Measurements from ENCODE around the gene CDH4.

CDH4 gene

DNA sequence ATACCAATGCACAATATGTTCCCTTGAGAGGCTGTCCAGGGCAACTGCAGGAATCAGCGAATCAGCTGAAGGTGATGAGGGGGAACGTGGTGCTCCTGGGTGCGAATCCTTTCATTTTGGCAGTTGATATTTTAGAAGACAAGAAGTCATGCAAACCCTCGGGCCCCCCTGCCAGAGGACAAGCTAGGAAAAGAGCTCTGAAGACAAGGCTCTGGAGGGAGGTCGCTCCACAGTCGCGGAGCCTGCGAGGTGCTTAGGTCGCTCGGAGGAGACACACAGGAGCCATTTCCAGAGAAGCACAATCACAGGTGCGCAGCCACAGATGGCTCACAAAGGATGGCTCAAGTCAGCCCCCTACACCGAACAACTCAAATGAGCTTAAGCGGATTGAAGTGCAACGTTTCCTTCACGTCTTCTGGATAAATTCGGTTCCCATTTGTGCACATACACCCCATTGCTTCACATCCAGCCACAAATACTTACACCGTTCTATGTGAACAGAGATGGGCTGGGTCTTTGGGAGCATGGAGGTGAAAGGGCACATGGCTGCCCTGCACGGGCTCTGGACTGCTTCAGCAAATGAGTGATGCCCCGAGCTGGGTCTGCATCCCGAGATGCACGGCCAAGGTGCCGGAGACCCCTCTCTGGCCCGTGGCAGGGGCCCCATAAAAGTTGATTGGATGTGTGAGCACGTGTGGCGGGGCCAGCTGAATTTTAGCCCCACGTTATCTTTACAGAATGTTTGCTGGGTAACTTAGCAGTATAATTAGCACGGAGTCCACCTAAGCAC is 527.3 kb downstream of the CDH4 start:
- DNase-seq = no peak

- DNase-seq = no peak
These were observed 528.0 kb downstream of the CDH4 start for GRCh38 chr20:61780066-61780465.

DNA sequence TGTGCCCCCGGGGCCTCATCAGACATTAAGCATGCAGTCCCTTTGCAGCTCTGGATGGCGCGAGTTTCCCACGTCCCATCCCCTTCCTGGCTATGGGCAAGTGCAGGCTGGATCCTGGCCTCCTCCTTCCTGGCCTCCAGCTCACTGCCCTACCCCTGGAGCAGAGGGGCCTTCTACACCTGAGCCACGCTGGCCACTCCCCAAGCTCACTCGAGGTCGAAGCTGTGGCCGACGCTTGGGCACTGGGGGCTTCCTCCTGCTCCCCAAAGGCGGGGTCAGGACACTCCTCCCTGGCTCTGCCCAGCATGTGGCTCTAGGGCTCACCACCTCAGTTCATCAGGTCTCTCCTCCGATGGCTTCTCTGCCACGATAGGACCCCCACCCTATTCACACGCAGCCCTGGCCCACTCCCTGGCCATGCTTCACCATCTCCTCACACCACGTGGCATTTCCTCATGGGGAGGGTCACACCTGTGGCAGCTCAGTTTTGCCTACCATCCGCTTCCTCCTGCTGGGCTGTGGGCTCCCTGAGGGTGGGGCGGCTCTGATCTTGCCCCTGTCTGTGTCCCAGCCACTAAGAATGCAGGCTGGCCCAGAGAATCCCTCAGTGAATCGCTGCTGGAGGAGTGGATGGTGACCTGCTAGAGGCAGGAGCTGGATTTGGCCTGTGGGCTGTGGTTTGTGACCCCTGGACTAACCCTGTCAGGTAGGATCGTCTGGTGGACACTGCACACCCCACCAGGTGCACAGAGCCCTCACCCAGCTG is 532.9 kb downstream of the CDH4 start:
- no peak for DNase-seq

GRCh38 chr20:61785567-61785816 is 533.4 kb downstream of the CDH4 start:
- DNase-seq = no peak

- no peak for DNase-seq
These were observed 534.2 kb downstream of the CDH4 start for GRCh38 chr20:61786230-61786629.

DNA sequence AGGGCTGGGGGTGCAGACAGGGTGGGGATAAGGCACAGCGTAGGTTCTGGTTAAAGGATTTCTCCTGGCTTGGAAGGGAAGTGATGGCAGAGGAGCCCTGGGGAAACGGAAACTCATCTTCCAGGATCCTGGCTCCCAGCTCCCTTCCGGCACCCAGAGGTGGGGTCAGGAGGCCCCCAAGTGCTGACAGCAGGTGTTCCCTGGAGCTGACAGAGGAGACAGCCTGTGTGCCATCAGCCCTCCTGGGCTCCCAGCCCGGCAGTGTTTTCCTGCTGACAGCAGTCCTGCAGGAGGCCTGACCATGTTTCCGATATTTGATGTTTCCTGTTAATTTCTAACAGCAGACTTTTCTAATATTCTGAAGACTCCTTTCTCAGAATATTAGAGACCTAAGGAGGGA is 536.3 kb downstream of the CDH4 start:
- DNase-seq = no peak

DNA sequence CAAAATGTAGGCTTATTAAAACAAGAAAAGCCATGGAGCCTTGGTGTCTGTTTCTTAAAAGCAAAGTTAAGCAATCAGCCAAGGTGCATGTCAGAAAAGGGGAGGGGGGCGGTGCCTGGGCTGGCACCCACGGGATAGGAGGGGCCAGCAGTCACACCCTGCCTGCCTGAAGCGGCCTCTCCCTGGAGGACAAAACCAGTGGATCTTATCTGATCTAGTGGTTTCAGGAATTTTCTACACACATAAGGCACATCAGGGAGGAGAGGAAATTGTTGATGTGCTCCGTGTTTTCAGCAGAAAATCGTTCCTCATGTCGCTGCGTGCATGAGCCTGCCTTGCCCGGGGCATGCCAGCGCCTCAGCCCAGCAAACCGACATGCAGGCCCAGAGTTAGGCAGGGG is 537.3 kb downstream of the CDH4 start:
- no peak for DNase-seq

GRCh38 chr20:61790116-61790827 is 538.2 kb downstream of the CDH4 start:
- DNase-seq = no peak

DNA sequence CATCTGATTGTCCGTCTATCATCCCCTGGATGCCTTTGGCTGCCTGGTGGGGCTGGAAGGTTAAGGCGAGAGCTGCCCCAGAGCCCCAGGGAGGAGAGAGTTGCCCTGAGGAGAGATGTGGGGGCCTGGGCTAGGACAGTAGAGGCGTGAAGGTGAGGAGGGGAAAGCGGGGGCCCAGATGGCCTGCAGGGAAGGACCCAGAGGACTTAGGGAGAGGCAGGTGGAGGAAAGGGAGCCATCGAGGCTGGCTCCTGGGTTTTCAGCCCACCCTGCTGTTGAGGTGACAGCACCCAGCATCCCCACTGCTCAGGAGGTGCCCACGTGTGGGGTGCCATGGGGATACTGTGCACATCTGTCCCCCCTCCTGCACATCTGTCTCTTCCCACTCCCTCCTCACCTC is 539.9 kb downstream of the CDH4 start:
- DNase-seq = no peak

DNA sequence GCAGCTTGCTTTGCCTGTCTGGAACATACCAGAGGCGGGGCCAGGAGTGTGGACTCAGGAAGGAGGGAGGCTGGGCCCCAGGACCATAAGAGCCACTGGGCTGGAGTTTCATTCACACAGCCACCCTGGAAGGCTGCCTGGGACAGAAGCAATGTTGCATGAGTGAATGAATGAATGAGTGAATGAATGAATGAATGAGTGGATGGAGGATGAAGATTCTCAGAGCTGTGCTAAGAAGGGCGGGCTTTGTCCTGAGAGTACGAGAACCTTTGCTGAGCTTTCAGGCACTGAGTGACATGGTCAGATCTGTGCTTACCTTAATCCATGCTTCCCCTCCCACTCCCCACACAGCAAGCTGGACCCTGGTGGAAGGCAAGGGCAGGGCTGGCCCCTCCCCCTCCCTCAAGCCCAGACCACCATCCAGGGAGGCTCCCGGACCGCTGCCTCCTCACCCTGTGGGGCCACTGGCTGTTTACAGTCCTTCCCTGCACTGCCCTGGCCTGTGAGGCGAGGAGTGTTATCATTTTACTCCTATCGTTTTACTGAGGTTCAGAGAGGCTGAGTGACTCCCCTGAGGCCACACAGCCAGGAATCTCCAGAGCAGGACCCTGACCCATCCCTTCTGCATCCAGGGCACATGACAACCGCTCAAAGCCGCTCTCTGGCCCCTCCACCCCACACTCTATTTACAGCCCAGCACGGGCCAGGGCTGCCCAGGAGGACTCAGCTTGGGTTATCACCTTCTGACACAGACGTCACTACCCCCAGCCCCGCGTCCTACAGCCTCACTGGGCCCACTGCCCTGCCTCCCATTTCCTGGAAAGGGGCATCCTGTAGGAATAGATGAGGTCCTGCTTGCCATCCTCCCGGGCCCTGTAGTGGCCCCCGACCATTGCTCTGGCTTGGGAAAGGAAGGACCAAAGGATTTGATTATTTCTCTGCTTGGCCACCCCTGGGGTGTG is 543.9 kb downstream of the CDH4 start:
- no peak for DNase-seq

GRCh38 chr20:61796738-61797137 is 544.7 kb downstream of the CDH4 start:
- DNase-seq = no peak

DNA sequence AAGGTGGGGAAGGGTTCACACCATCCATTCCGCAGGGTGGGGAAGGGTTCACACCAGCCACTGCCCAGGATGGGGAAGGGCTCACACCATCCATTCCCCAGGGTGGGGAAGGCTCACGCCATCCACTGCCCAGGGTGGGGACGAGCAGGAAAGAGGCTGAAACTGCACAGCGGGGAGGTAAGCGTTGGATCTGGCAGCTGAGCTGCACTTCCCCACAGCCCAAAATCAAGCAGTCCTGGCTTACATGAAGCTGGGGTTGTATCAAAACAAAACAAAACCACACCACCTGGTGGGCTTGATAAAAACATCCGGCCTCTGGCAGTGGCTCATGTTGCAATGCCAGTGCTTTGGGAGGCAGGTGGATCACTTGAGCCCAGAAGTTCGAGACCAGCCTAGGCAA is 545.1 kb downstream of the CDH4 start:
- no peak for DNase-seq

DNA sequence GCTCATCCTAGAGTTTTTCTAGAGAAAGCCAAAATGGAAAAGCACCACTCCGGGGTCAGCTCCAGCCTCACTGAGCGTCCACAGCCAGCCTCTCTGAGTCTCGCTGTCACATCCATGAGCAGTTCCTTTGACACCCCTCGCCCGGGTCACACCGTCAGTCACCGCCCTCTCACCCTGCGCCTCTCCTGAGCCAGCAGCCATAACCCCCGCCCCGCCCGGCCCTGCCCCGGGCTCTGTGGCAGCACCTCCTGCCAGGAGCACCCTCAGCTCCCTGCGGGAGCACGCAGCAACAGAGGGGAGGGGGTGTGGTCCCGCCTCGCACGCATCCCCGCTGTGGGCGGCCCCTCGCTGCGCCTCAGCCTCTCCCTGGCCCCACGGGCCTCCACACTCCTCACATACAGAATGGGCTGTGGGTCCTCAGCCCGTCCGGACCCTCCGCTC is 545.9 kb downstream of the CDH4 start:
- no peak for DNase-seq

DNA sequence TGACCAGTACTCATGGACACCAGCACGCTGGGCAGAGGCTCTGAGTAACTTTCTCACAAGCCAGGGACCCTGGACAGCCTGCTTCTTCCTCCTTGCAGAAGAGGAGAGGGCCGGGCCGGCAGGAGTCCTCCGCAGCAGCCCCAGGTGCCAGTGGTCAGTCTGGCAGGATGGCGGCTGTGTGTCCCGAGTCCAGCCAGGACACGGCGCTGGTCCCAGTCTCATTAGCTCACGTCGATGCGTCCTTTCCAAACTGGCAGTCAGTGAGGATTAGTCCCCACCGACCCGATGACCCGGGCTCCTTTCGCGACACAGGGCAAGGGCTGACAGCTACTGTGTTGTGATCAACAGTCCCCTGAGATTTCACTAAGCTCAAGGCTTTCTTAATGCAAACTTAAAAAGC is 546.6 kb downstream of the CDH4 start:
- no peak for DNase-seq

DNA sequence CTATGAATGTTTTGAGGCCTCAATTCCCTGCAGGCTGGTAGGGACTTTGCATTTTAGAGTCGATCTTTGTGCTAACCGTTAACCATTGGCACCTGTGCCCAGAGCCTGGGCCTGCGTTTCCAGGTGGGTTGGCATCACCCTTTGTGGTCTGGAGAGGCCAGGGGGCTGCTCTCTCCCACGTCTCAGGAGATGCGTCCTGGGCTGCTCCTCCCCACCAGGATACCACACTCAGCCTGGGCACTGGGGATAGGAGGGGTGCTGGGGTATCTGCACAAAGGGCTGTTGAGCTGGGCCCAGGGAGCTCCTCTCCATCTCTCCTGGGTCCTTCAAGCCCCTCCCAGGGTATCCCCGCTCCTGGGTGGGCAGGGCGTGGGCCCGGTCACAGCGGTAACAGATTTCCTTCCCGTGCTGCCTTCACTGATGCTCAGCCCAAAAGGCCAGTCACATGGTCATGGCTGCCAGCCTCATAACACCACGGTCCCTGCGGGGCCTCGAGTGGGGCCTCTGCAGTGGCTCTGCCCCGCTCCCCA is 547.4 kb downstream of the CDH4 start:
- no peak for DNase-seq

DNA sequence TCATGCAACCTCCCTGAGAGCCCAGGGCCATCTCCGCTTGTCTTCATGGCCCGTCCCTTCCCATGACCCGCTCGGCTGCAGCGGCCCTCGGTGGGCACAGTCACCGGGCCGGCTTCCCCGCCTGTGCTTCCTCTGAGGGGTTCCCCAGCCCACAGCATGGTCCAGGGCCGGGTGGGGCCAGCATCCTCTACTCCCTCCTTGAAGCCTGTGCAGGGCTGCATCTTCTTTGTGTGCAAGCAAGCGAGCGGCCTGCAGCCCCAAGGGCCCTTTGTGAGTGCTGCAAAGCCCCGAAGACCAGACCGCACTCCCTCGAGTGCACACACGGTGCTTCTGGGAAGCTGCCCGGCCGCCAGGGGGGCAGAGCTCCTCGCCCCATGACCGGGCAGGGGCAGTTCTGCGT is 547.9 kb downstream of the CDH4 start:
- no peak for DNase-seq

GRCh38 chr20:61800359-61801064 is 548.5 kb downstream of the CDH4 start:
- DNase-seq = no peak

GRCh38 chr20:61801065-61801360 is 549.0 kb downstream of the CDH4 start:
- DNase-seq = no peak

- no peak for DNase-seq
These were observed 549.4 kb downstream of the CDH4 start for GRCh38 chr20:61801428-61801827.

DNA sequence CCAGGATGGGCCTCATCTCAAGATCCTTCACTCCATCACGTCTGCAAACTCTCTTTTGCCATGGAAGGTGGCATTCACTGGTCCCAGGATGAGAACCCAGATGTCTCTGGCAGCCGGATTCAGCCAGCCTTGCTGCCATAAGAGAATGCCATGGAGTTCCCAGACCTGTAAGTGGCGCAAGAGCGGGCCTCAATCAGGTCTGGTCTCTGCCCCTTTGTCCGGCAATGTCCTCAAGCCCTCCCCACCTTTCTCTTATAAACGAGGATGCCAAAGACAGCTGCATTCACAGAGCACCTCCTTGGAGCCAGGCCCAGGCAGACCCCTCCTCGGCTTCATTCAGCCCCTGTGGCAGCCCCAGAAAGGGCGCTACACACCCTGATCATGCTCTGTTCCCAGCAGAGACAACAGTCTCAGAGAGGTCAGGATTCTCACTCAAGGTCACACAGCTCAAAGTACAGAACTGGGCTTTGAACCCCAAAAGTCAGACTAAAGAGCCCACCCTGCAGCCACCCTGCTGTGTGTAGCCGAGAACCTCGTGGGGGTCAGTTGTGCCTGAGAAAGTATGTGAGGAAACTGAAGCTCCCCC is 549.9 kb downstream of the CDH4 start:
- no peak for DNase-seq

DNA sequence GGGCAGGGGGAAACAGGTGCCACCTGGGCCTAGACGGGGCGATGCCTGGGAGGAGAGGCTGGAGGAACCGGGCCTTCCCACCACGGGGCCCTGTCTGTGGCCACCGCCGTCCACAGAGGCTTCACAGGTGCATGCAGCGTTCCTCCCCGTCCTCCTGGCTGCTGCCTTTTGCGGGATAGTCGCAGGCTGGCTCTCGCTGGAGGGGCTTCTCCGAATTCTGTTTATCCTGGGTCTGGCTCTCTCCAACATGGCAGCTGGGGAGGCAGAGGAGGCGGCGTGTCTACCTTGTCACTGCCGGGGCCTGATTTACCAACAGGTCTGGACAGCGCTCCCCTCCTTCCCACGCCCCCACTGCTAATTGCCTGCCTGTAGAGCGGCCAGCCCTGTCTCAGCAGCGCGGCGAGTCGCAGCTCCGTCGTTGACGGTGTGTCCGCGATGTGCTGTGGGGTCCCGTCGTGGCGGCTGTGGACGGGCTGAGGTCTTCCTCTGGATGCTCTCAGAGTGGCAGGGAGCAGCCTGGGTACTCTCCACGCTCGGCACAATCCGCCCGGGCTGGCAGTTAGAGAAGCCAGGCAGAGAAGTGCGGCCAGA is 550.8 kb downstream of the CDH4 start:
- no peak for DNase-seq
